Measurements from ENCODE around the gene SMC4.
"Not testable (repeated sequence)": the region's sequence is repeated elsewhere in the genome, so short reads cannot be mapped to it uniquely, and the experiment has no call there.

SMC4 gene

DNA sequence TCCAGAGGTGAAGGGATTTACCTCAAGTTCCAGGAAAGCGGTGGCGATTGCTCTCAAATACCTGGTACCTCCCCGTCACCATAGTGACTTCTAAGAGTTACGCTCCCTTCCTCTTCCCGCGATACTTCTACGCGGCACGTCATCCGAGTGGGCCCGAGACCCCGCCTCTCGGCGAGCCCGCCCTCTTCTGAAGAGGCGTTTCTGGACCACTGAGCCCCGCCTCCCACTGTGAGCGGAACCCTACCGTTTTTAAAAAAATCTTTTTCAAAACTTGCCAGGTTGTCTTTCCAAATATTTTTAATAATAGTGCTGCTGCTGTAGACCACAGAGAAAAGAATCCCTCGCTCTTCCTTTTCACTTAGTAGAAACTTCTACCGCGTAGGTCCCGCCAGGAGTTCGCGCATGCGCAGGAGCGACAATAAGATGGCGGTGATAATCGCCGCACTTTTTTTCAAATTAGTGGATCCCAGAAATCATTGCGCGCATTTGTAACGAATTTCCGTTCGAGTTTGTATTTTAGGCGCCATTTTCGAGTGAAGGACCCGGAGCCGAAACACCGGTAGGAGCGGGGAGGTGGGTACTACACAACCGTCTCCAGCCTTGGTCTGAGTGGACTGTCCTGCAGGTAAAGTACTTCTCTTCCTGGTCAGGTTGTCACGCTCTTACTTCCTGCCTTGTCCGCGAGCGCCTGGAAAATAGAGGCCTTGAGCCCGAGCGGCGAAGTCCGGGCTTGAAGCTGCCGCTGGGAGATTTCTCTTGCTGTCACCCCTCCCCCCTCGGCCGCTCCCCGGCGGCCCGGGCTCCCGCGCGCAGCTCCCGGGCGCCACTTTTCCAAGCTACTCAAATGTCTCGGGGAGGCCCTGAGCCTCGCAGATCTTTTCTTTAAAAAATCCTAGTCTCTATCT lies at the start of gene SMC4, which contains the start of gene IFT80:
Gene SMC4, plus strand, starts transcription at position 526 of the 905 bp plus-strand sequence. CDS start 1,177 bp downstream, outside the sequence.
Gene IFT80, minus strand, starts transcription at position 101 of the 905 bp plus-strand sequence. CDS start 14,625 bp downstream, outside the sequence.
- DNase-seq, result peak; percentile 97

DNA sequence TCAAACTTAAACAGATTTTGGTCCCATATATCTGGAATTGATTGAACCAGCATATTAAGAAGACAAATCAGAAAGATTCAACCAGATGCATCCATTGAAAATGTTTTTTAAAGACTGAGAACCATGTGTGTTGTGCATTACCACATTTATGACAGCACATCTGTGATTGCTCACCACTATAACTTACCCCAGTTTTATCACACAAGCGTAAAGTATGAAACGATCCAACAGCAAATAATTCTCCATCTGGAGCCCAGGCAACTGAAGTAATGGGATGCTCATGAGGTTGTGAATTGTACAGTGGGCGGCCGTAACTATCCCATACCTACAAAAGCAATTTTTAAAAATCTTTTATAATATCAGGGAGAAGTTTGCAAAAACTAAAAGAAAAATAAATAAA lies 43.6 kb upstream of the SMC4 start:
- DNase-seq, result no peak

DNA sequence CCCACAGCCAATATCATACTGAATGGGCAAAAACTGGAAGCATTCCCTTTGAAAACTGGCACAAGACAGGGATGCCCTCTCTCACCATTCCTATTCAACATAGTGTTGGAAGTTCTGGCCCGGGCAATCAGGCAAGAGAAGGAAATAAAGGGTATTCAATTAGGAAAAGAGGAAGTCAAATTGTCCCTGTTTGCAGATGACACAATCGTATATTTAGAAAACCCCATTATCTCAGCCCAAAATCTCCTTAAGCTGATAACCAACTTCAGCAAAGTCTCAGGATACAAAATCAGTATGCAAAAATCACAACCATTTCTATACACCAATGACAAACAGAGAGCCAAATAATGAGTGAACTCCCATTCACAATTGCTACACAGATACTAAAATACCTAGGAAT lies 36.6 kb upstream of the SMC4 start:
- DNase-seq, result not testable (repeated sequence)

DNA sequence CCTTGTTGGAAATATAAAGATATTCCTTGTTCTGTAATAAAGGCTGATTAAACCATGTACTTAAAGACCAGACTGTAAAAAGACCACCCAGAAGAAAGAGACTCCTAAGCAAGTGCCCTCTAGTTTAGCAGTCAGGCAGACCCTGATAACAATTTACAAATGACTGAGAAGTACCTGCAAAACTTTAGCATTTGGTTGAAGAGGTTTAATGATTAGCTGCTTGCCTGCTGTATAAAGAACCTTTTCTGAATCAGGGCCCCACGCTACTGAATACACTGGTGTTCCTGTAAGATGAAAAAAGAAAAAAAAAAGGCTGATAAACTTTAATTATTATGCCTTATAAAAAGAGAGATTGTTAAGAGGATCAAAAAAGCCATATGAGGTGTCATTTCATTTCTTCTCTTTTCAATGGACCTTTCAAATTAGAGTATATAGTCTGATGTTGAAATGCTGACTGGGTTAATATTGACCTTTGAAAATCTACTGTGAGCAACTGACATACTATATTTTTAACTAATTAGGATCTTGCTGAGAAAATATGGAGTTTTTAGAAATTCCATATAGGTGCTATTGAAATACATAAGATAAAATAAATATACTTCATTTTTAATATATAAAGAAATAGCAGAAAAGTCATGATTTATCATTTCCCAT lies 33.5 kb upstream of the SMC4 start:
- DNase-seq, result no peak

DNA sequence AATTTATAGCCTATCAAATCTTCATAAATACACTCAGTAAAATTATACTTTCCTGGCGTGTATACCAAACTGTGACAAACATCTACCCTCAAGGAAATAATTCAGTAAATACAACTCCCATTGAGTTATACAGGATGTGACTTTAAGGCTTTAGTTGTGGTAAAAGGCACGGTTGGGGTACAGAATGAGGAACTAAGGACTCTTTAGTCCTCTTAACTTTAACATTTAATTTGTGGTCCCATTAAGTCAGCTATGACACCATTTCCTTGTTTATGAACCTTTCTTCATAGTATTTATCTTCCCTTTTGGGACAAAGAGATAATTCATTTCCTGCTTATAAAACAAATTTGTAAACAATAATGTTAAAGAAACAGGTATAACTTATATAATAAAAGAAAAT lies 30.6 kb upstream of the SMC4 start:
- peak; percentile 8 for DNase-seq

GRCh38 chr3:160369784-160370183 lies 29.7 kb upstream of the SMC4 start:
- DNase-seq, result peak; percentile 3

- no peak for DNase-seq
Observed at GRCh38 chr3:160370987-160371857, 28.2 kb upstream of the SMC4 start.

DNA sequence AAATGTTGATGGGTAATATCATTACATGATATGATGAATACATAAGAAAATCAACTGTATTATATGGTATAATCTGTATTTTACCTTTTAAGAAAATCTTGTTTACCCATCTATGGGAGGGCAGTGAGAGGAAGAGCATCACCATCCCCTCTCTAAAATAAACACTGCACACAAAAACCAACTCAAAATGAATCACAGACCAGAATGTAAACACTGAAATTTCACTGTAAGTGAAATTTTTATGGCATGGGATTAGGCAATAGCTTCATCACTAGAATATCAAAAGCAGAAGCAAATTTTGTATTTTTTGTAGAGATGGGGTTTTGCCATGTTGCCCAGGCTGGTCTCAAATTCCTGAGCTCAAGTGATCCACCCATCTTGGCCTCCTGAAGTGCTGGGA lies 26.7 kb upstream of the SMC4 start:
- no peak for DNase-seq

- no peak for DNase-seq
Observed at GRCh38 chr3:160373655-160374054, 25.8 kb upstream of the SMC4 start.

- DNase-seq, result no peak
Observed at GRCh38 chr3:160374472-160374871, 25.0 kb upstream of the SMC4 start.

DNA sequence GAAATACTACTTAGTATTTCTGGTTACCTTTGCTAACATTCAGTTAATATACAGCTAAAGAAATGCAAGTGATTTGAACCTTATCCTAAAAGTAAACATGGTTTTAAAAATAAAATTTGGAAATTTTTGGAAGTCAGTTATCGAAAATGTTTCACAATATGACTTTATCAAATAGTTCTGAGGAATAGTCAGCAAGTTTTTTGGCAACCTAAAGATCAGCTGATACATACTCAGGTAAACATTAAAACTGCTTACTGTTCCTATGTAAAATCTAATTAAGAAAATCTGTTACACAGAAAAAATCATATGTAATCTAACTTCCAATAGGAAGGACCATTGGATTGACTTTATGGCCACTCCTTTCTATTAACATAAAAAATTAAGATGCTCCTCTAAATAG lies 24.5 kb upstream of the SMC4 start:
- no peak for DNase-seq

DNA sequence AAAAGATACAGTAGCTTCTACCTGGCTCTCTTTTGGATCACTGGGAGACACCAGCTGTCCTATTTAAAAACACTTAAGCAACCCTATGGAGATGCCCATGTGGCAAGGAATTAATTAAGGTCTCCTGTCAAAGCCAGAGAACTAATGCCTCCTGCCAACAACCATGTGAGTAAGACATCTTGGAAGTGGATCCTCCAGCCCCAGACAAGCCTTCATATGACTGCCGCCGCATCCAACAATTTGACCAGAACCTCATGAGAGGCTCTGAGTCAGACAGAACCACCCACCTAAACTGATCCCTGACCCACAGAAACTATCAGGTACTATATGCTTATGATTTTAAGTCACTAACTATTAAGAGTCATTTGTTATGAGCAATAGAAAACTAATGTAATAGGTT lies 22.8 kb upstream of the SMC4 start:
- DNase-seq, result no peak

DNA sequence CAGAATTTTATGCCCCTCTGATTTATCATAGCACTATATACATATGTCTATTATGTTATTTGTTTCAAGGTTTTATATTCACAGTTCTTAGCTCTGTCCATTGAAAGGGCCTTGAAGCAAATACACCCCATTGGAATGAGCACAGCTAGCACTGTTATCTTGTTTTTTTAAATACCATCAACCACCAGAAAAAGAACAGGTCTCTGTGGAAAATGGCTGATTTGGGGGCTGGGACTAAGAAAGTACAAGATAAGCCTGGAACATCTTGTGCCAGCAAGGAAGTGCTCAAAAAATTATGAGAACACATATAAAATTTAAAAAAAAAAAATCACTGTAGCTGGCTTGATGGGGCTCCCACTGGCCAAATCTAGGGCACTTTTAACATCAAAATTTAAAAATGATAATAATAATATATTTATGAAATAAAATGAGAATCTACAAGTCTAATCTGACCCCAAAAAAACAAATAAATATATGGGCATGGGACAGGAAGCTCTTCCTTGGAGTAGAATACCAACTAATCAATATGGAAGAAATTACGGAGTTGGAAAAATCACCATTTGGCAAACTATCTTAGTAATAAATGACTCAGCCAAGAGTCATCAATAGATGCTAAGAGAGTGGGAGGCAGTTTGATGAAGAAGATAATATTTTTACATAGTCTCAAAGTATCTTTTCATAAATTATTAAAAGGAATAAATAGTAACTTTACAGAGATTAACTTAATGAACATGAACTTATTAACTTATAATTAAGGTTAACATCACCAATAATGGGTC lies 20.9 kb upstream of the SMC4 start:
- DNase-seq, result no peak

GRCh38 chr3:160379628-160380214 lies 19.7 kb upstream of the SMC4 start:
- no peak for DNase-seq

DNA sequence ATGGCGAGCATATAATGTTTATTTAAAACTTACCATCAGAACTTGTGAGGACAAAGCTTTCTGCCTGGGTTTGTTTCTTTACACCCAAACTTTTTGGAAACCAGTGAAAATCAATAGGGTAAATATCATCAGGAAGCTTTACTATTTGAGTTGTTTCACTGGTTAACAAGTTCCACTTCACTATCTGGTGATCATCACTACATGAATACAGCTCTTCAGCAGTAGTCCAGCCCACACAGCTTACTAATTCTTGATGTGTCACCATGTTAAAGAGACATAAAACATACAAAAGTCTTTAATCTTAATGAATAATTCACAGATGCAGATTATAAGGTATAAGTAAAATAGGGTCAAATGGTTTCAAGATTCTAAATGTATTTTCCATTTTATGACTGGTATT lies 18.0 kb upstream of the SMC4 start:
- DNase-seq, result no peak

GRCh38 chr3:160384639-160385318 lies 14.7 kb upstream of the SMC4 start:
- DNase-seq, result no peak

- DNase-seq, result no peak
Observed at GRCh38 chr3:160390565-160391138, 8.8 kb upstream of the SMC4 start.

GRCh38 chr3:160392798-160393197 lies 6.7 kb upstream of the SMC4 start:
- no peak for DNase-seq

GRCh38 chr3:160393346-160394008 lies 6.0 kb upstream of the SMC4 start:
- DNase-seq, result no peak

DNA sequence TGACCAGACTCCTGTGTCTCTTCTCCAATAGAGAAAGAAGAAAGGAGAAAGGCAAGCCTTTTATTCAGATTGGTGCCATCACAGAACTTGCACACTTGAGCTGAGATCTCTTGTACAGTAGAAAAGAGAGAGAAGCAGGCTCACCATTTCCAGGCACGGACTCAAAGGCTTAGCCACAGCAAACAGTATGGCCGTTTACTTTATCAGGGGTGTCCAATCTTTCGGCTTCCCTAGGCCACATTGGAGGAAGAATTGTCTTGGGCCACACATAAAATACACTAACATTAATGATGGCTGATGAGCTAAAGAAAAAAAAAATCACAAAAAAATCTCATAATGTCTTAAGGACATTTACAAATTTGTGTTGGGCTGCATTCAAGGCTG lies 5.4 kb upstream of the SMC4 start:
- DNase-seq, result no peak

All from CD4-positive, alpha-beta T cell treated with Interleukin-12 subunit alpha and Interleukin-12 subunit beta, for 1 hour (primary cell).